OCI-LY7 (cell line): Measurements from ENCODE around the gene ZNF518A.

Experiments used
- EZH2phosphoT487 ChIP-seq: fragments of 200-600 bp; sonication (generic); IDR thresholded peaks from 2 replicates; pipeline ENCODE4 v1.6.1; 2018; ENCODE audit warnings: low read depth, borderline replicate concordance, mild to moderate bottlenecking, mixed run types, antibody characterized with exemption, low read length, moderate library complexity, mixed read lengths
- TF ChIP-seq, protein P1 (sequence below): fragments of 200-600 bp; sonication (generic); conservative IDR thresholded peaks from 2 replicates; pipeline ENCODE4 v1.5.1; 2014; ENCODE audit warnings: mild to moderate bottlenecking, antibody characterized with exemption, low read length, moderate library complexity, mixed read lengths

DNA sequence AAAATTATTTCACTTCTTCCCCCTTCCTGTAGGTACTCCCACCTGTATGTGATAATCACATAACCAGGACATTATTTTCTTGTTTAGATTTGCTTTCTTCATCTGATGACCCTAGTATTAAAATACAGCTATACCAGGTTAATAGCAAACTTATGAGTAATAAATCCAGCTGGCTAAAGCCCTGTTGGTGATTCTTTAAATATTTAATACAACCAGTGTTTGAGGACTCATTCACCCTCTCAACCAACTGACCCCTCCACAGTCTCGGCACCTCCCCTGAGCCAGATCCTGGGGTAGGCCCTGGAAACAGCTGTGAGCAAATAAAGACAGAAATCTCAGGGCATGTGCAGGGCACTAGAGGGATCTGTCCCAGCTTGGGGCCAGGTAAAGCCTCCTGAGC, 82.8 kb downstream of the ZNF518A start:
- TF ChIP-seq, protein P1, sequence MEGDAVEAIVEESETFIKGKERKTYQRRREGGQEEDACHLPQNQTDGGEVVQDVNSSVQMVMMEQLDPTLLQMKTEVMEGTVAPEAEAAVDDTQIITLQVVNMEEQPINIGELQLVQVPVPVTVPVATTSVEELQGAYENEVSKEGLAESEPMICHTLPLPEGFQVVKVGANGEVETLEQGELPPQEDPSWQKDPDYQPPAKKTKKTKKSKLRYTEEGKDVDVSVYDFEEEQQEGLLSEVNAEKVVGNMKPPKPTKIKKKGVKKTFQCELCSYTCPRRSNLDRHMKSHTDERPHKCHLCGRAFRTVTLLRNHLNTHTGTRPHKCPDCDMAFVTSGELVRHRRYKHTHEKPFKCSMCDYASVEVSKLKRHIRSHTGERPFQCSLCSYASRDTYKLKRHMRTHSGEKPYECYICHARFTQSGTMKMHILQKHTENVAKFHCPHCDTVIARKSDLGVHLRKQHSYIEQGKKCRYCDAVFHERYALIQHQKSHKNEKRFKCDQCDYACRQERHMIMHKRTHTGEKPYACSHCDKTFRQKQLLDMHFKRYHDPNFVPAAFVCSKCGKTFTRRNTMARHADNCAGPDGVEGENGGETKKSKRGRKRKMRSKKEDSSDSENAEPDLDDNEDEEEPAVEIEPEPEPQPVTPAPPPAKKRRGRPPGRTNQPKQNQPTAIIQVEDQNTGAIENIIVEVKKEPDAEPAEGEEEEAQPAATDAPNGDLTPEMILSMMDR: no peak
- TF ChIP-seq EZH2phosphoT487: no peak
